Smooth muscle cell (in vitro differentiated cells): ENCODE results near the gene PNPLA1. TPM values are rescaled to one million over a fixed set of nuclear protein-coding genes. Genes with fewer than 3 reads are reported as not detected.

Experiments
- DNase-seq: peaks from one replicate; lab custom pipeline; 2025; ENCODE audit not compliant: unreplicated experiment; lab: John Stamatoyannopoulos, UW
- H2AFZ ChIP-seq: fragments of 200-600 bp; sonication (generic); 2 replicates; pipeline ENCODE4 v1.6.0; 2016; ENCODE audit warnings: antibody characterized with exemption, low read depth, mild to moderate bottlenecking
- H3F3A ChIP-seq: fragments of 200-600 bp; sonication (generic); 2 replicates; pipeline ENCODE4 v1.6.0; 2017; ENCODE audit warnings: antibody characterized with exemption, low read depth
- H3K27ac ChIP-seq: fragments of 200-600 bp; sonication (generic); 2 replicates; pipeline ENCODE4 v1.5.1; 2016; ENCODE audit warnings: low read depth, mild to moderate bottlenecking
- H3K27me3 ChIP-seq: fragments of 200-600 bp; sonication (generic); 2 replicates; pipeline ENCODE4 v1.6.1; 2016; ENCODE audit warnings: low read depth, mild to moderate bottlenecking
- H3K36me3 ChIP-seq: fragments of 200-600 bp; sonication (generic); 2 replicates; pipeline ENCODE4 v1.5.1; 2016; ENCODE audit warnings: low read depth
- H3K4me1 ChIP-seq: fragments of 200-600 bp; sonication (generic); 2 replicates; pipeline ENCODE4 v1.5.1; 2016; ENCODE audit warnings: low read depth
- H3K4me2 ChIP-seq: fragments of 200-600 bp; sonication (generic); 2 replicates; pipeline ENCODE4 v1.6.0; 2016; ENCODE audit warnings: mild to moderate bottlenecking
- H3K4me3 ChIP-seq: fragments of 200-600 bp; sonication (generic); 2 replicates; pipeline ENCODE4 v1.5.1; 2016; ENCODE audit warnings: mild to moderate bottlenecking
- H3K79me2 ChIP-seq: fragments of 200-600 bp; sonication (generic); 2 replicates; pipeline ENCODE4 v1.6.0; 2016; ENCODE audit warnings: low read depth, mild to moderate bottlenecking
- H3K9ac ChIP-seq: fragments of 200-600 bp; sonication (generic); 2 replicates; pipeline ENCODE4 v1.6.0; 2016; ENCODE audit warnings: low read depth
- H3K9me3 ChIP-seq: fragments of 200-600 bp; sonication (generic); replicated peaks from 2 replicates; pipeline ENCODE4 v1.5.1; 2016; ENCODE audit warnings: low read depth
- H4K20me1 ChIP-seq: fragments of 200-600 bp; sonication (generic); 2 replicates; pipeline ENCODE4 v1.6.0; 2016; ENCODE audit warnings: low read depth
- WGBS: methylation state at CpG from one replicate; pipeline ENCODE4 v1.1.7; 2016; ENCODE audit warnings: low lambda C conversion rate; 5-methylcytosine and 5-hydroxymethylcytosine counted together
- polyA plus RNA-seq: library from polyadenylated mRNA; unstranded; fragments of >200 nt; fragmentation: Nextera tagmentation; extraction: Ambion mirVana; gene quantifications from 2 replicates; pipeline ENCODE4 v1.2.1, GENCODE V29; 2016
- total RNA-seq: library from RNA; depleted of rRNA; stranded (reverse); fragments of >200 nt; gene quantifications from 2 replicates; pipeline ENCODE4 v1.2.3, GENCODE V29; 2014
- TF ChIP-seq, protein P1 (sequence below): fragments of 200-600 bp; sonication (generic); IDR thresholded peaks from 2 replicates; pipeline ENCODE4 v1.5.1; 2017; ENCODE audit warnings: borderline replicate concordance, mild to moderate bottlenecking, antibody characterized with exemption; ENCODE audit not compliant: insufficient read depth, poor library complexity, severe bottlenecking

PNPLA1 gene
- total and polyA plus RNA-seq, 2 experiments from 2014 or later: not detected

GRCh38 chr6:36244641-36245280, 25.1 kb upstream of the PNPLA1 start:
- H2AFZ ChIP-seq: no peak overlapping the region
- no peak overlapping the region for H3K9ac ChIP-seq
- H3K4me3 ChIP-seq: no peak overlapping the region
- no peaks in the 10 kb centered on the region for H3K27me3 ChIP-seq
- peaks cover 8% of the 10 kb centered on the region for H3K4me1 ChIP-seq
- 77% methylated on average over 8 of the region's 8 CpGs for WGBS
- no peaks in the 10 kb centered on the region for H3K9me3 ChIP-seq
- TF ChIP-seq, protein P1, sequence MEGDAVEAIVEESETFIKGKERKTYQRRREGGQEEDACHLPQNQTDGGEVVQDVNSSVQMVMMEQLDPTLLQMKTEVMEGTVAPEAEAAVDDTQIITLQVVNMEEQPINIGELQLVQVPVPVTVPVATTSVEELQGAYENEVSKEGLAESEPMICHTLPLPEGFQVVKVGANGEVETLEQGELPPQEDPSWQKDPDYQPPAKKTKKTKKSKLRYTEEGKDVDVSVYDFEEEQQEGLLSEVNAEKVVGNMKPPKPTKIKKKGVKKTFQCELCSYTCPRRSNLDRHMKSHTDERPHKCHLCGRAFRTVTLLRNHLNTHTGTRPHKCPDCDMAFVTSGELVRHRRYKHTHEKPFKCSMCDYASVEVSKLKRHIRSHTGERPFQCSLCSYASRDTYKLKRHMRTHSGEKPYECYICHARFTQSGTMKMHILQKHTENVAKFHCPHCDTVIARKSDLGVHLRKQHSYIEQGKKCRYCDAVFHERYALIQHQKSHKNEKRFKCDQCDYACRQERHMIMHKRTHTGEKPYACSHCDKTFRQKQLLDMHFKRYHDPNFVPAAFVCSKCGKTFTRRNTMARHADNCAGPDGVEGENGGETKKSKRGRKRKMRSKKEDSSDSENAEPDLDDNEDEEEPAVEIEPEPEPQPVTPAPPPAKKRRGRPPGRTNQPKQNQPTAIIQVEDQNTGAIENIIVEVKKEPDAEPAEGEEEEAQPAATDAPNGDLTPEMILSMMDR: no peak
- no peaks in the 10 kb centered on the region for H3F3A ChIP-seq
- no peak for DNase-seq
- no peak overlapping the region for H3K4me2 ChIP-seq
- no peak overlapping the region for H3K27ac ChIP-seq
- no peaks in the 10 kb centered on the region for H3K36me3 ChIP-seq
- no peaks in the 10 kb centered on the region for H3K79me2 ChIP-seq
- no peaks in the 10 kb centered on the region for H4K20me1 ChIP-seq

DNA sequence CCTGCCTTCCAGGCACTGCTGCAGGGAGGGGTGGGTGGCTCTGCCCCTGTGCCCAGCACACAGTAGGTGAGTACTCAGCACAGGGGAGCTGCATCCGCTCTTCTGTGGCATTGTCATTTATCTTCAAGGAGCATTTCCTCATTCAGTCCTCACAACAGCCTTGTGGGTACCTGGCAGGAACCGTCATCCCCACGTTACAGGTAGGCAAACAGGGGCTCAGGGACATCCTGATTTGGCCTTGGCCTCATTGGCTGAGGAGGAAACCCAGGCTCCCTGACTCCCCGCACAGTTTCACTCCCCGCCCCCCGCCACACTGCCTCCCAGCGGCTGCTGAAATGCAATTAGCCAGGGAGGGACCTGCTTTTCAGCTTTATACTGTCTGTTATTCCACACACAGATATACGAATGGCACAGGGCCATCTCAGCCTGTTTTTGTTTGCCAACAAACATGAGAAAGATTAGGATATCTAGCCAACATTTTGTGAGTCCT, 24.2 kb upstream of the PNPLA1 start:
- Histone ChIP-seq H3F3A (no peaks in the 10 kb centered on the region), H3K79me2 (no peaks in the 10 kb centered on the region), H3K4me2 (no peak overlapping the region), H3K9ac (no peak overlapping the region), H3K4me3 (no peak overlapping the region), H3K4me1 (peaks cover 8% of the 10 kb centered on the region), H3K27me3 (no peaks in the 10 kb centered on the region), H3K9me3 (no peaks in the 10 kb centered on the region), H3K36me3 (no peaks in the 10 kb centered on the region), H4K20me1 (no peaks in the 10 kb centered on the region), H3K27ac (no peak overlapping the region), H2AFZ (no peak overlapping the region)
- TF ChIP-seq, protein P1: no peak
- DNase-seq: no peak
- WGBS: 69% methylated on average over 8 of the region's 8 CpGs

GRCh38 chr6:36246506-36247268, 23.2 kb upstream of the PNPLA1 start:
- Histone ChIP-seq H3K4me3 (no peak overlapping the region), H3K9ac (no peak overlapping the region), H3K27me3 (no peaks in the 10 kb centered on the region), H2AFZ (no peak overlapping the region), H3K4me1 (peaks cover 8% of the 10 kb centered on the region), H3K4me2 (no peak overlapping the region), H3K9me3 (no peaks in the 10 kb centered on the region), H4K20me1 (no peaks in the 10 kb centered on the region), H3K36me3 (no peaks in the 10 kb centered on the region), H3K27ac (no peak overlapping the region), H3K79me2 (no peaks in the 10 kb centered on the region), H3F3A (no peaks in the 10 kb centered on the region)
- WGBS: 81% methylated on average over 22 of the region's 22 CpGs
- no peak for DNase-seq
- TF ChIP-seq, protein P1: no peak
